Activated B cell treated with CpG ODN at 0.5 μM for 24 hours (primary cell): ENCODE measurements around the gene MVB12B. TPM values are rescaled to one million over a fixed set of nuclear protein-coding genes. Genes with fewer than 3 reads are reported as not detected.

ENCODE experiments used
- ATAC-seq: fragments of 200-7000 bp; cut with Tn5 transposase; one replicate; pipeline ENCODE4 v1.10.0; 2021; ENCODE audit warnings: low read depth, mild to moderate bottlenecking, moderate library complexity
- CTCF ChIA-PET: fragments of 350-600 bp; sonication (Branson Sonifier 250); formaldehyde crosslinking; loops from one replicate; lab custom pipeline; 2021; ENCODE audit warnings: antibody characterized with exemption; lab: Charles Lee
- POLR2A ChIA-PET: fragments of 350-600 bp; sonication (Branson Sonifier 250); formaldehyde crosslinking; loops from one replicate; lab custom pipeline; 2021; ENCODE audit warnings: antibody characterized with exemption; lab: Charles Lee
- DNase-seq: peaks from one replicate; pipeline ENCODE4 v3.0.0; 2022
- H3K27ac Mint-ChIP-seq: one replicate; pipeline ENCODE4 v1.8.0; 2020; ENCODE audit warnings: mixed read lengths
- H3K27me3 Mint-ChIP-seq: one replicate; pipeline ENCODE4 v1.8.0; 2021; ENCODE audit warnings: mixed read lengths
- H3K36me3 Mint-ChIP-seq: one replicate; pipeline ENCODE4 v1.8.0; 2021; ENCODE audit warnings: low read depth, mixed read lengths
- H3K4me1 Mint-ChIP-seq: one replicate; pipeline ENCODE4 v1.8.0; 2021; ENCODE audit warnings: mixed read lengths
- H3K4me3 Mint-ChIP-seq: one replicate; pipeline ENCODE4 v1.8.0; 2020; ENCODE audit warnings: mild to moderate bottlenecking, mixed read lengths
- H3K9me3 Mint-ChIP-seq: one replicate; pipeline ENCODE4 v1.8.0; 2020; ENCODE audit warnings: mixed read lengths
- CTCF ChIP-seq: fragments of 200-600 bp; IDR thresholded peaks from one replicate; pipeline ENCODE4 v1.8.0; 2022; ENCODE audit warnings: antibody characterized with exemption, mild to moderate bottlenecking
- intact Hi-C: fragments of 100-400 bp; cut with micrococcal nuclease; formaldehyde crosslinking; loops from one replicate; pipeline ENCODE4 v1.15.1; 2024
- total RNA-seq: library from RNA; stranded (reverse); gene quantifications from 2 replicates; pipeline ENCODE4 v1.2.3, GENCODE V29; 2022

The MVB12B gene
- total RNA-seq, 1 donor from 2014 or later = 2.5 TPM

- Mint-ChIP-seq H3K9me3 (no peaks in the 10 kb centered on the region), H3K27ac (no peak overlapping the region), H3K4me3 (no peak overlapping the region), H3K27me3 (peaks cover 32% of the 10 kb centered on the region), H3K36me3 (no peaks in the 10 kb centered on the region), H3K4me1 (peaks cover 34% of the 10 kb centered on the region)
- CTCF ChIA-PET = interaction anchor here (1.4 to 3.0 kb wide), 2 partner anchors 20 to 38 kb away, joined by 3 to 14 read pairs; no protein-coding TSS in a partner anchor
- no peak for DNase-seq
- POLR2A ChIA-PET = no interaction called here
- intact Hi-C loops = no loop called here
- no peak for ATAC-seq
- no peak for TF ChIP-seq CTCF
Observed at GRCh38 chr9:126518763-126519162, 192.1 kb downstream of the MVB12B start.

GRCh38 chr9:126519660-126520420 is 193.2 kb downstream of the MVB12B start:
- CTCF ChIA-PET = interaction anchor here (1.3 kb wide), 1 partner anchor 38 kb away, joined by 3 read pairs; no protein-coding TSS in a partner anchor
- DNase-seq (no peak), ATAC-seq (no peak)
- peaks cover 39% of the 10 kb centered on the region for H3K4me1 Mint-ChIP-seq
- peaks cover 32% of the 10 kb centered on the region for H3K27me3 Mint-ChIP-seq
- no peak overlapping the region for H3K4me3 Mint-ChIP-seq
- POLR2A ChIA-PET = interaction anchor here (0.7 kb wide), 1 partner anchor 9 kb away, joined by 4 read pairs; no protein-coding TSS in a partner anchor
- H3K36me3 Mint-ChIP-seq = no peaks in the 10 kb centered on the region
- no peak overlapping the region for H3K27ac Mint-ChIP-seq
- no peak for TF ChIP-seq CTCF
- no peaks in the 10 kb centered on the region for H3K9me3 Mint-ChIP-seq
- intact Hi-C loops = no loop called here

GRCh38 chr9:126520453-126520852 is 193.8 kb downstream of the MVB12B start:
- peaks cover 28% of the 10 kb centered on the region for H3K27me3 Mint-ChIP-seq
- intact Hi-C loops = no loop called here
- POLR2A ChIA-PET = interaction anchor here (0.7 kb wide), 1 partner anchor 9 kb away, joined by 4 read pairs; no protein-coding TSS in a partner anchor

GRCh38 chr9:126521089-126521488 is 194.5 kb downstream of the MVB12B start:
- POLR2A ChIA-PET = no interaction called here
- CTCF ChIA-PET = no interaction called here
- no peak for TF ChIP-seq CTCF

More at GRCh38 chr9:126520453-126520852, 193.8 kb downstream of the MVB12B start:
- H3K4me1 Mint-ChIP-seq = peaks cover 37% of the 10 kb centered on the region
- no peaks in the 10 kb centered on the region for H3K9me3 Mint-ChIP-seq
- no peak for TF ChIP-seq CTCF
- H3K36me3 Mint-ChIP-seq = no peaks in the 10 kb centered on the region
- H3K4me3 Mint-ChIP-seq = no peak overlapping the region
- ATAC-seq = no peak
- CTCF ChIA-PET = interaction anchor here (1.3 kb wide), 1 partner anchor 38 kb away, joined by 3 read pairs; no protein-coding TSS in a partner anchor
- H3K27ac Mint-ChIP-seq = no peak overlapping the region
- no peak for DNase-seq

GRCh38 chr9:126521551-126521950 is 194.9 kb downstream of the MVB12B start:
- ChIA-PET CTCF (no interaction called here), POLR2A (no interaction called here)
- H3K36me3 Mint-ChIP-seq = no peaks in the 10 kb centered on the region
- intact Hi-C loops = no loop called here
- H3K27me3 Mint-ChIP-seq = peaks cover 25% of the 10 kb centered on the region
- ATAC-seq (no peak), DNase-seq (no peak)
- H3K9me3 Mint-ChIP-seq = no peaks in the 10 kb centered on the region
- no peak for TF ChIP-seq CTCF
- H3K4me1 Mint-ChIP-seq = peaks cover 35% of the 10 kb centered on the region
- H3K27ac Mint-ChIP-seq = no peak overlapping the region
- no peak overlapping the region for H3K4me3 Mint-ChIP-seq

More at GRCh38 chr9:126521089-126521488, 194.5 kb downstream of the MVB12B start:
- Mint-ChIP-seq H3K36me3 (no peaks in the 10 kb centered on the region), H3K9me3 (no peaks in the 10 kb centered on the region), H3K4me3 (no peak overlapping the region), H3K4me1 (peaks cover 37% of the 10 kb centered on the region), H3K27me3 (peaks cover 28% of the 10 kb centered on the region), H3K27ac (no peak overlapping the region)
- intact Hi-C loops = no loop called here
- ATAC-seq (no peak), DNase-seq (no peak)
